GM12801 (cell line): ENCODE results near the gene DYNLT1.

Source experiments
- CTCF ChIP-seq: IDR thresholded peaks from one replicate; pipeline ENCODE4 v1.5.1; 2011; ENCODE audit warnings: control low read depth; ENCODE audit not compliant: insufficient read length; ENCODE audit errors: extremely low read depth

Gene DYNLT1

GRCh38 chr6:158611541-158612370, 32.8 kb downstream of the DYNLT1 start:
- no peak for TF ChIP-seq CTCF

- no peak for TF ChIP-seq CTCF
Measured at GRCh38 chr6:158611039-158611438, 33.5 kb downstream of the DYNLT1 start.

- no peak for TF ChIP-seq CTCF
Measured at GRCh38 chr6:158610319-158610968, 34.1 kb downstream of the DYNLT1 start.

GRCh38 chr6:158609455-158610155, 34.9 kb downstream of the DYNLT1 start:
- TF ChIP-seq CTCF, result no peak

- no peak for TF ChIP-seq CTCF
Measured at GRCh38 chr6:158608221-158608620, 36.3 kb downstream of the DYNLT1 start.

GRCh38 chr6:158607411-158608170, 37.0 kb downstream of the DYNLT1 start:
- no peak for TF ChIP-seq CTCF

- TF ChIP-seq CTCF, result no peak
Measured at GRCh38 chr6:158606935-158607334, 37.6 kb downstream of the DYNLT1 start.
